ENCODE data around the gene IL5RA.

DNA sequence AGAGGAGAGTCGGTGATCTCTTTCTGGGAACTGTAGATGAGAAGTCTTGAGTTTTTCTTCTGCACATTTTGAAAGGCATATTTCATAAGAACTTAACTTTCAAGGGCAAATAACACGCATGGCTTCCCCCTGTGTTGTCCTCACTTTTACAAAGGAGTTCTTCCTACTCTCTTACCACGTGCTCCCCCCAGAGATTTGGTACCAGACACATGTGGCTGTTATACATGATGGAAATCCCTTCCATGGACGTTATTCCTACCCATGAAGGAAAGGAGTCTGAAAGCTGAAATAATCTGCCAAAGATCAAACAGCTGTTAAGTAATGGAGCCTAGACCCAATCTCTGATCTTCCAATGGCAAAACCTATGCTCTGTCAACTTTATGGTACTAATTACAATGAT lies 4.4 kb downstream of the IL5RA start:
- TF ChIP-seq SIN3A (IDR thresholded peaks at IDR 0.05; ENCODE audit: low read depth, low read length) = no peak
- TF ChIP-seq, protein P1, sequence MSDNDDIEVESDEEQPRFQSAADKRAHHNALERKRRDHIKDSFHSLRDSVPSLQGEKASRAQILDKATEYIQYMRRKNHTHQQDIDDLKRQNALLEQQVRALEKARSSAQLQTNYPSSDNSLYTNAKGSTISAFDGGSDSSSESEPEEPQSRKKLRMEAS (IDR thresholded peaks at IDR 0.05; ENCODE audit: low read depth, low read length) = no peak
- TF ChIP-seq POLR2AphosphoS5 (IDR thresholded peaks at IDR 0.05; ENCODE audit: low read length) = no peak
- no peak for TF ChIP-seq CHD2 (IDR thresholded peaks at IDR 0.05; ENCODE audit: borderline replicate concordance, low read depth, low read length)
- no peak for TF ChIP-seq POLR2A (IDR thresholded peaks at IDR 0.05; ENCODE audit: low read depth, low read length)
- TF ChIP-seq, protein P2, sequence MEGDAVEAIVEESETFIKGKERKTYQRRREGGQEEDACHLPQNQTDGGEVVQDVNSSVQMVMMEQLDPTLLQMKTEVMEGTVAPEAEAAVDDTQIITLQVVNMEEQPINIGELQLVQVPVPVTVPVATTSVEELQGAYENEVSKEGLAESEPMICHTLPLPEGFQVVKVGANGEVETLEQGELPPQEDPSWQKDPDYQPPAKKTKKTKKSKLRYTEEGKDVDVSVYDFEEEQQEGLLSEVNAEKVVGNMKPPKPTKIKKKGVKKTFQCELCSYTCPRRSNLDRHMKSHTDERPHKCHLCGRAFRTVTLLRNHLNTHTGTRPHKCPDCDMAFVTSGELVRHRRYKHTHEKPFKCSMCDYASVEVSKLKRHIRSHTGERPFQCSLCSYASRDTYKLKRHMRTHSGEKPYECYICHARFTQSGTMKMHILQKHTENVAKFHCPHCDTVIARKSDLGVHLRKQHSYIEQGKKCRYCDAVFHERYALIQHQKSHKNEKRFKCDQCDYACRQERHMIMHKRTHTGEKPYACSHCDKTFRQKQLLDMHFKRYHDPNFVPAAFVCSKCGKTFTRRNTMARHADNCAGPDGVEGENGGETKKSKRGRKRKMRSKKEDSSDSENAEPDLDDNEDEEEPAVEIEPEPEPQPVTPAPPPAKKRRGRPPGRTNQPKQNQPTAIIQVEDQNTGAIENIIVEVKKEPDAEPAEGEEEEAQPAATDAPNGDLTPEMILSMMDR (IDR thresholded peaks at IDR 0.05 in 2 of 3, conservative IDR thresholded peaks at IDR 0.05 in 1 of 3; ENCODE audit: control insufficient read depth in 2 of 3, extremely low read depth in 1 of 3, insufficient read depth in 1 of 3, low read depth in 3 of 3, low read length in 3 of 3) = no peak
- TF ChIP-seq NRF1 (conservative IDR thresholded peaks at IDR 0.05; ENCODE audit: low read depth, low read length) = no peak
- no peak for TF ChIP-seq TCF3 (IDR thresholded peaks at IDR 0.05; ENCODE audit: borderline replicate concordance, insufficient read depth, low read depth, low read length)
- no peak for TF ChIP-seq RCOR1 (conservative IDR thresholded peaks at IDR 0.05; ENCODE audit: low read depth, low read length)
- no peak for TF ChIP-seq EP300 (IDR thresholded peaks at IDR 0.05; ENCODE audit: borderline replicate concordance in 1 of 2, control insufficient read depth in 1 of 2, low read depth in 2 of 2, low read length in 2 of 2)

Data from GM12878 (cell line).